PFSK-1 (cell line): ENCODE measurements around the gene COA1.

Experiments used
- FOXP2 ChIP-seq: optimal IDR thresholded peaks from 2 replicates; pipeline ENCODE3; 2011; ENCODE audit warnings: borderline replicate concordance, control low read depth, inconsistent platforms; ENCODE audit not compliant: insufficient read depth; ENCODE audit errors: extremely low read length, extremely low read depth
- POLR2AphosphoS5 ChIP-seq: IDR thresholded peaks from 2 replicates; pipeline ENCODE4 v1.6.1; 2012; ENCODE audit warnings: low read depth, mild to moderate bottlenecking, control low read depth, low read length, moderate library complexity
- SIN3A ChIP-seq: IDR thresholded peaks from 2 replicates; pipeline ENCODE4 v1.6.1; 2012; ENCODE audit warnings: mild to moderate bottlenecking, low read length, moderate library complexity, borderline replicate concordance; ENCODE audit not compliant: insufficient read depth
- TAF1 ChIP-seq: IDR thresholded peaks from 2 replicates; pipeline ENCODE4 v1.6.1; 2012; ENCODE audit warnings: low read length, control low read depth, borderline replicate concordance; ENCODE audit not compliant: insufficient read depth
- TF ChIP-seq, protein P1 (sequence below), 2 experiments: IDR thresholded peaks; 2 replicates each; pipeline versions ENCODE4 v1.6.1 to v1.8.0; 2011 to 2012; ENCODE audit warnings: low read depth in 2 of 2, low read length in 2 of 2, control low read depth in 1 of 2, inconsistent platforms in 1 of 2, mild to moderate bottlenecking in 1 of 2, moderate library complexity in 1 of 2; ENCODE audit not compliant: insufficient read depth in 1 of 2

Gene COA1

GRCh38 chr7:43742692-43743091 lies 13.4 kb upstream of the COA1 start:
- no peak for TF ChIP-seq SIN3A

DNA sequence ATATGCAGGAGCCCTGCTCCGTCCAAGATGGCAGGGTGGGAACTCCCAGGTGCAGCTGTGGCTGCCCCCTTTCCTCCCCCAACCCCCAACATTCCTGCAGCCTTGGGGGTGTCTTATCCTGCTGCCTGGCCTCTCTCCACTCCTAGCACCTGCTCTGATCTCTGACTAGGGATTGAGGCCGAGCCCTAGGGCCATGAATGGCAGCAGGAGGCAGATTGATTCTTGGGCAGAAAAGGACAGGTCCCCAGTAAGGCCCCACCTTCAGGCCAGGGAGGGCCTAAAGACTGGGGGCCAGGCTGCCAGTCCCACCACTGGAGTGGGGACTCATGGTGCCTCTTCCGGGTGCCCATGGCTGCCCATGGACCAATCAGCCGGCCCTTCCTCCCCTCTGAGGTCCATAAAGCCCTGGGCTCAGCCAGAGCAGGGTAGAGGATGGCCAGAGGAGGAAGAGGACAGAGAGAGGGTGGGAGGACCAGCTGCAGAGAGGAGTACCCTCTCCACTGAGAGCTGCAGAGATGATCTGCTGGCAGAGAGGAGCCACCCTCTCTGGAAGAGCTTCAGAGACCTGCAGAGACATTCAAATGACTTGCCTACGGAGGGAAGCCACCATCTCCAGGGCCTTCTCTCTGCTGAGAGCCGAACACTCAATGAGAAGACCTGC lies 8.3 kb upstream of the COA1 start:
- TF ChIP-seq SIN3A = no peak
- TF ChIP-seq FOXP2 = no peak

DNA sequence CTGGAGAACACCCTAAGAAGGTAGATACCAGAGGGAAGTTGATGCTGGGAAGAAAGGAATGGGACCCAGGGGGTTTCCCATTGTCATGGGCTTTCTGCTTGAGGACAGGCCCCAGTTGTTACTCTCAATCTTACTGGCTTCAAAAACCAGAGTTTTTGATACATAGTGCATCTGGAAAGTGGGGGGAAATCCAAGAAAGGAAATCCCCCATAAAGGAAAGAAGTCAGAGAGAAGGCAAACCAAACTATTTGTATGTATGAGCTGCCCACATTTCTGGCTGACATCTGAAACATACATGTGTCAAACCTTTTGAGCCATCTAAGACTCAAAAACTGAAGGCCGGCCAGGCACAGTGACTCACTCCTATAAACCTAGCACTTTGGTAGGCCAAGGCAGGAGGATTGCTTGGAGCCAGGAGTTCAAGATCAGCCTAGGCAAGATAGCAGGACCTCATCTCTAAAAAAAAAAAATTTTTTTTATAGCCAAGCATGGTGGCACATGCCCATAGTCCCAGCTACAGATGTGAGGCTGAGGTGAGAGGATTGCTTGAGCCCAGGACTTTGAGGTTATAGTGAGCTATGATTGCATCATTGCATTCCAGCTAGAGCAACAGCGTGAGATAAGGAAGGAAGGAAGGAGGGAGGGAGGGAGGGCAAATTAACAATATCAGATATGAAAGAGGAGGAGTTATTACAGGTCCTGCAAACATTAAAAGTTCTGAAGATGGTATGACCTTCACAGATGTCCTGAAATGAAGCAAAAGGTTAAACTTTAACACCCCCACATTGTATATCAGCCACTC lies 6.7 kb upstream of the COA1 start:
- no peak for TF ChIP-seq POLR2AphosphoS5
- no peak for TF ChIP-seq TAF1
- TF ChIP-seq, protein P1, sequence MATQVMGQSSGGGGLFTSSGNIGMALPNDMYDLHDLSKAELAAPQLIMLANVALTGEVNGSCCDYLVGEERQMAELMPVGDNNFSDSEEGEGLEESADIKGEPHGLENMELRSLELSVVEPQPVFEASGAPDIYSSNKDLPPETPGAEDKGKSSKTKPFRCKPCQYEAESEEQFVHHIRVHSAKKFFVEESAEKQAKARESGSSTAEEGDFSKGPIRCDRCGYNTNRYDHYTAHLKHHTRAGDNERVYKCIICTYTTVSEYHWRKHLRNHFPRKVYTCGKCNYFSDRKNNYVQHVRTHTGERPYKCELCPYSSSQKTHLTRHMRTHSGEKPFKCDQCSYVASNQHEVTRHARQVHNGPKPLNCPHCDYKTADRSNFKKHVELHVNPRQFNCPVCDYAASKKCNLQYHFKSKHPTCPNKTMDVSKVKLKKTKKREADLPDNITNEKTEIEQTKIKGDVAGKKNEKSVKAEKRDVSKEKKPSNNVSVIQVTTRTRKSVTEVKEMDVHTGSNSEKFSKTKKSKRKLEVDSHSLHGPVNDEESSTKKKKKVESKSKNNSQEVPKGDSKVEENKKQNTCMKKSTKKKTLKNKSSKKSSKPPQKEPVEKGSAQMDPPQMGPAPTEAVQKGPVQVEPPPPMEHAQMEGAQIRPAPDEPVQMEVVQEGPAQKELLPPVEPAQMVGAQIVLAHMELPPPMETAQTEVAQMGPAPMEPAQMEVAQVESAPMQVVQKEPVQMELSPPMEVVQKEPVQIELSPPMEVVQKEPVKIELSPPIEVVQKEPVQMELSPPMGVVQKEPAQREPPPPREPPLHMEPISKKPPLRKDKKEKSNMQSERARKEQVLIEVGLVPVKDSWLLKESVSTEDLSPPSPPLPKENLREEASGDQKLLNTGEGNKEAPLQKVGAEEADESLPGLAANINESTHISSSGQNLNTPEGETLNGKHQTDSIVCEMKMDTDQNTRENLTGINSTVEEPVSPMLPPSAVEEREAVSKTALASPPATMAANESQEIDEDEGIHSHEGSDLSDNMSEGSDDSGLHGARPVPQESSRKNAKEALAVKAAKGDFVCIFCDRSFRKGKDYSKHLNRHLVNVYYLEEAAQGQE (IDR thresholded peaks at IDR 0.05; ENCODE audit: insufficient read depth in 1 of 2, low read depth in 2 of 2, low read length in 2 of 2) = no peak
- no peak for TF ChIP-seq SIN3A
- no peak for TF ChIP-seq FOXP2

DNA sequence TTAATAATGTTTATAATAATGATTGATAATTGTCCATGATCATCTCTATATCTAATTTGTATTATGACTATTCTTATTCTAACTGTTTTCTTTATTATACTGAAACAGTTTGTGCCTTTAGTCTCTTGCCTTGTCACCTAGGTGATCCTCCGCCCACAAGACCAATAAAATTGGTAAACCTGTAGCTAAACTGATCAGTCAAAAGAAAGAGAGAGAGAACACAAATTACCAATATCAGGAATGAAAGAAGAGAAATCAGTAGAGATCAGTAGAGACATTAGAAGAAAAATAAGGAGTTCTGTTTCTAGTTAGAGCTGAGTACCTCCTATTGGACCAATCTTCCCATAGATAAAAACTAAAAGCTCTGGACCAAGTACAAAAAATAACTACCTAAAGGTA lies 6.1 kb upstream of the COA1 start:
- TF ChIP-seq, protein P1 (IDR thresholded peaks at IDR 0.05; ENCODE audit: insufficient read depth in 1 of 2, low read depth in 2 of 2, low read length in 2 of 2) = no peak
- TF ChIP-seq TAF1 = no peak

DNA sequence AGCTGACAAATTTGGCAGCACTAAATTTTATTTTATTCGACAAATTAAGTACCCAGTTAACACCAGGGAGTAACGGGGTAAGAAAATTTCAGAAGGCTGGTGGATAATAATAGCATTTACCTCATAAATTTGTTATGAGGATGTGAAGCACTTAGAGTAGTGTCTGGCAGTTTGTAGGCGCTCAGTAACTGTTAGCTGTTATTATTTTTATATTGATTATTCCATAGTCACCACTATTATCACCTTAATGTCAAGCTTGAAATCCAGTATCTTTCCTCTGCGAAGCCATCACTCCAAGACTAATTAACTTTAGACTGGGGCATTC lies 563 bp upstream of the COA1 start:
- TF ChIP-seq POLR2AphosphoS5 (no peak), SIN3A (no peak), FOXP2 (no peak), TAF1 (no peak)

GRCh38 chr7:43727494-43727893 lies 1.8 kb downstream of the COA1 start:
- TF ChIP-seq, protein P1 (IDR thresholded peaks at IDR 0.05; ENCODE audit: insufficient read depth in 1 of 2, low read depth in 2 of 2, low read length in 2 of 2) = no peak
- no peak for TF ChIP-seq FOXP2
- no peak for TF ChIP-seq POLR2AphosphoS5
- TF ChIP-seq SIN3A = no peak
- no peak for TF ChIP-seq TAF1

GRCh38 chr7:43727003-43727402 lies 2.3 kb downstream of the COA1 start:
- no peak for TF ChIP-seq TAF1
- TF ChIP-seq, protein P1 (IDR thresholded peaks at IDR 0.05; ENCODE audit: insufficient read depth in 1 of 2, low read depth in 2 of 2, low read length in 2 of 2) = no peak
- no peak for TF ChIP-seq POLR2AphosphoS5
- TF ChIP-seq SIN3A = no peak
- TF ChIP-seq FOXP2 = no peak
